GM21529 (cell line): ENCODE measurements around the gene OTX2.

Experiments
- ATAC-seq: cut with Tn5 transposase; IDR thresholded peaks from one replicate; pipeline ENCODE4 v1.9.1; 2021; ENCODE audit not compliant: unreplicated experiment

Gene OTX2

GRCh38 chr14:56810147-56810719, at the start of gene OTX2:
OTX2 (minus strand) TSS chr14:56810479; CDS start chr14:56805456, 5,023 bp downstream.
- no peak for ATAC-seq

- no peak for ATAC-seq
These were observed 48.1 kb upstream of the OTX2 start for GRCh38 chr14:56858422-56858821.

GRCh38 chr14:56857216-56857615, 46.9 kb upstream of the OTX2 start:
- ATAC-seq = no peak

GRCh38 chr14:56855891-56856461, 45.7 kb upstream of the OTX2 start:
- no peak for ATAC-seq

GRCh38 chr14:56854325-56854724, 44.0 kb upstream of the OTX2 start:
- ATAC-seq = no peak

GRCh38 chr14:56846970-56847930, 37.0 kb upstream of the OTX2 start:
- no peak for ATAC-seq

- ATAC-seq = no peak
These were observed 34.2 kb upstream of the OTX2 start for GRCh38 chr14:56844406-56845002.

GRCh38 chr14:56841611-56842010, 31.3 kb upstream of the OTX2 start:
- ATAC-seq = no peak

GRCh38 chr14:56840221-56840620, 29.9 kb upstream of the OTX2 start:
- ATAC-seq = no peak

GRCh38 chr14:56829151-56829550, 18.9 kb upstream of the OTX2 start:
- no peak for ATAC-seq

GRCh38 chr14:56826214-56826613, 15.9 kb upstream of the OTX2 start:
- no peak for ATAC-seq

- ATAC-seq = no peak
These were observed 11.7 kb upstream of the OTX2 start for GRCh38 chr14:56821805-56822610.

GRCh38 chr14:56821177-56821576, 10.9 kb upstream of the OTX2 start:
- ATAC-seq = no peak

- ATAC-seq = no peak
These were observed 7.2 kb upstream of the OTX2 start for GRCh38 chr14:56817396-56817921.

GRCh38 chr14:56816574-56817391, 6.5 kb upstream of the OTX2 start:
- ATAC-seq = no peak

- no peak for ATAC-seq
These were observed 5.5 kb upstream of the OTX2 start for GRCh38 chr14:56815745-56816144.

- ATAC-seq = no peak
These were observed 4.9 kb upstream of the OTX2 start for GRCh38 chr14:56814969-56815700.

- ATAC-seq = no peak
These were observed 4.3 kb upstream of the OTX2 start for GRCh38 chr14:56814519-56814959.

- no peak for ATAC-seq
These were observed 2.9 kb upstream of the OTX2 start for GRCh38 chr14:56813143-56813551.
